HG03066 (cell line): ENCODE measurements around the gene PARD6A.
"Not testable (repeated sequence)": the region's sequence is repeated elsewhere in the genome, so short reads cannot be mapped to it uniquely, and the experiment has no call there.

ENCODE experiments used
- ATAC-seq: cut with Tn5 transposase; IDR thresholded peaks from one replicate; pipeline ENCODE4 v1.9.1; 2021; ENCODE audit warnings: low read depth; ENCODE audit not compliant: unreplicated experiment

Gene PARD6A

GRCh38 chr16:67685388-67686112, 24.8 kb downstream of the PARD6A start:
- peak; percentile 58 for ATAC-seq

- not testable (repeated sequence) for ATAC-seq
These were observed 32.9 kb downstream of the PARD6A start for GRCh38 chr16:67693517-67694285.

GRCh38 chr16:67694611-67695010, 33.9 kb downstream of the PARD6A start:
- ATAC-seq, result no peak

GRCh38 chr16:67697422-67698185, 36.8 kb downstream of the PARD6A start:
- no peak for ATAC-seq

GRCh38 chr16:67699265-67699664, 38.5 kb downstream of the PARD6A start:
- no peak for ATAC-seq

GRCh38 chr16:67701420-67701819, 40.7 kb downstream of the PARD6A start:
- ATAC-seq, result no peak

- ATAC-seq, result no peak
These were observed 41.4 kb downstream of the PARD6A start for GRCh38 chr16:67702130-67702529.

- no peak for ATAC-seq
These were observed 42.9 kb downstream of the PARD6A start for GRCh38 chr16:67703626-67704025.

GRCh38 chr16:67704110-67704509, 43.4 kb downstream of the PARD6A start:
- ATAC-seq, result no peak

GRCh38 chr16:67707210-67707609, 46.5 kb downstream of the PARD6A start:
- no peak for ATAC-seq

GRCh38 chr16:67707790-67708189, 47.0 kb downstream of the PARD6A start:
- ATAC-seq, result no peak

- ATAC-seq, result no peak
These were observed 47.6 kb downstream of the PARD6A start for GRCh38 chr16:67708368-67708771.

- ATAC-seq, result no peak
These were observed 48.3 kb downstream of the PARD6A start for GRCh38 chr16:67709050-67709449.

GRCh38 chr16:67710607-67711006, 49.8 kb downstream of the PARD6A start:
- ATAC-seq, result no peak
